ENCODE measurements around the gene EYS. TPM values are rescaled to one million over a fixed set of nuclear protein-coding genes. Genes with fewer than 3 reads are reported as not detected.

Gene EYS
- total RNA-seq, 5 donors from 2014 or later (not counting 1 experiment from before 2014, with no cell fraction given) = not detected

DNA sequence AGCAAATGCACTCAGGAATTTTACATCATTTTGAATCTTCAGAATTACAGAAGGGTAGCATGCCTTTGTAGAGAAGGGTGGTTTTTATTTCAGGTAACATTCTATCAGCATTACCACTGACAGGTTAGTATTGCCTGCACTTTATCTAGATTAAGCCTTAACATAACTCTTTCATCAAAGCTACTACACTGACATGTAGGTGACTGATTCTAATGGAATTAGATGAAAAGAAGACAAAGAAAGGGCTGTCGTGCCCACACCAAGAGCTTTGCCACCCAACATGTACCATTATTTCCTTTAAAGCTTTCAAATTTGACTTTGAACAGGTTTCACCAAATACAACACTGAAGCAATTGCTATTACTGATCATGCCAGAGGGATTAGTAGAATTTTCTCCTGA lies 551.9 kb downstream of the EYS start:
- Mint-ChIP-seq H3K27ac (no peak overlapping the region), H3K9me3 (peaks cover 13 to 19% (median 18%) of the 10 kb centered on the region in 3 donors), H3K27me3 (no peaks in the 10 kb centered on the region), H3K4me3 (no peak overlapping the region), H3K36me3 (no peaks in the 10 kb centered on the region), H3K4me1 (no peaks in the 10 kb centered on the region)
- ATAC-seq (replicated peaks in 1 of 4) = no peak
- Histone ChIP-seq H3K27me3 (replicated peaks in 1 of 2; ENCODE audit: control insufficient read depth in 2 of 2, extremely low read depth in 1 of 2, insufficient read depth in 2 of 2, low read length in 1 of 2) (no peaks in the 10 kb centered on the region), H3K4me3 (ENCODE audit: control insufficient read depth in 1 of 2, extremely low read depth in 1 of 2, low read length in 1 of 2) (no peak overlapping the region), H3K27ac (ENCODE audit: low read length) (no peak overlapping the region), H3K36me3 (ENCODE audit: control insufficient read depth in 2 of 2, extremely low read depth in 1 of 2, insufficient read depth in 1 of 2, low read length in 1 of 2) (no peaks in the 10 kb centered on the region), H3K9me3 (no peaks in the 10 kb centered on the region), H3K4me1 (ENCODE audit: control insufficient read depth in 1 of 2, extremely low read depth in 1 of 2, insufficient read depth in 2 of 2, low read length in 2 of 2) (no peaks in the 10 kb centered on the region)
- POLR2A ChIA-PET = no interaction called here
- CTCF ChIA-PET = no interaction called here
- DNase-seq = no peak
- no CpG with 5 or more reads among the region's 1 CpG for WGBS (ENCODE audit: insufficient coverage)

DNA sequence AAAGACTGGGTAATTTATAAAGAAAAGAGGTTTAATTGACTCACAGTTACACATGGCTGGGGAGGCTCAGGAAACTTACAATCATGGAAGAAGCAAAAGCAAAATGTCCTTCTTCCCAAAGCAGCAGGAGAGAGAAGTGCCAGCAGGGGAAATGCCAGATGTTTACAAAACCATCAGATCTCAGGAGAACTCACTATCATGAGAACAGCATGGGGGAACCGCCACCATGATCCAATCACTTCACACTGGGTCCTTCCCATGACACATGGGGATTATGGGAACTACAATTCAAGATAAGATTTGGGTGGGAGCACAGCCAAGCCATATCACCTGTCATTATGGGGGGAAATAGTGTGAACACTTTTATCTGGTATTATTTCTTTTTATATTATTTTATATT lies 557.2 kb downstream of the EYS start:
- no peak for DNase-seq

DNA sequence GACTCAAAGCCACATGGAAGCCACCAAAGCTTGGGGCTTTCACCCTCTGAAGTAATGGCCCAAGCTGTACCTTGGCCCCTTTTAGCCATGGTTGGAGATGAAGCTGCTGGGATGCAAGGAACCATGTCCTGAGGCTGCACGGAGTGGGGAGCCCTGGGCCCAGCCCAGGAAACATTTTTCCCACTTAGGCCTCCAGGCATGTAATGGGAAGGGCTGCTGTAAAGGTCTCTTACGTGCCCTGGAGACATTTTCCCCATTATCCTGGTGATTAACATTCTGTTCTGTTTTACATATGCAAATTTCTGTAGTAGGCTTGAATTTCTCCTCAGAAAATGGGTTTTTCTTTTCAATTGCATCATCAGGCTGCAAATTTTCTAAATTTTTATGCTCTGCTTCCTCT lies 558.2 kb downstream of the EYS start:
- no peak overlapping the region for H3K4me3 Mint-ChIP-seq
- no peak for DNase-seq
- peaks cover 4 to 25% (median 8%) of the 10 kb centered on the region in 3 donors for H3K9me3 Mint-ChIP-seq
- H3K4me1 Mint-ChIP-seq = no peaks in the 10 kb centered on the region
- H3K27me3 Mint-ChIP-seq = no peaks in the 10 kb centered on the region
- ChIA-PET CTCF (no interaction called here), POLR2A (no interaction called here)
- no CpG with 5 or more reads among the region's 2 CpGs for WGBS (ENCODE audit: insufficient coverage)
- H3K27ac ChIP-seq (ENCODE audit: low read length) = no peak overlapping the region
- H3K36me3 ChIP-seq (ENCODE audit: control insufficient read depth in 2 of 2, extremely low read depth in 1 of 2, insufficient read depth in 1 of 2, low read length in 1 of 2) = no peaks in the 10 kb centered on the region
- no peak overlapping the region for H3K27ac Mint-ChIP-seq
- H3K36me3 Mint-ChIP-seq = no peaks in the 10 kb centered on the region
- no peaks in the 10 kb centered on the region for H3K4me1 ChIP-seq (ENCODE audit: control insufficient read depth in 1 of 2, extremely low read depth in 1 of 2, insufficient read depth in 2 of 2, low read length in 2 of 2)
- no peaks in the 10 kb centered on the region for H3K9me3 ChIP-seq
- ATAC-seq (replicated peaks in 1 of 4) = no peak
- no peak overlapping the region for H3K4me3 ChIP-seq (ENCODE audit: control insufficient read depth in 1 of 2, extremely low read depth in 1 of 2, low read length in 1 of 2)
- H3K27me3 ChIP-seq (replicated peaks in 1 of 2; ENCODE audit: control insufficient read depth in 2 of 2, extremely low read depth in 1 of 2, insufficient read depth in 2 of 2, low read length in 1 of 2) = no peaks in the 10 kb centered on the region

More for the DNA sequence above, 557.2 kb downstream of the EYS start:
- no CpG with 5 or more reads among the region's 1 CpG for WGBS (ENCODE audit: insufficient coverage)
- H3K36me3 ChIP-seq (ENCODE audit: control insufficient read depth in 2 of 2, extremely low read depth in 1 of 2, insufficient read depth in 1 of 2, low read length in 1 of 2) = no peaks in the 10 kb centered on the region
- no peaks in the 10 kb centered on the region for H3K9me3 ChIP-seq
- Mint-ChIP-seq H3K9me3 (peaks cover 7 to 25% (median 10%) of the 10 kb centered on the region in 3 donors), H3K36me3 (no peaks in the 10 kb centered on the region), H3K4me1 (no peaks in the 10 kb centered on the region), H3K27me3 (no peaks in the 10 kb centered on the region), H3K27ac (no peak overlapping the region), H3K4me3 (no peak overlapping the region)
- H3K27me3 ChIP-seq (replicated peaks in 1 of 2; ENCODE audit: control insufficient read depth in 2 of 2, extremely low read depth in 1 of 2, insufficient read depth in 2 of 2, low read length in 1 of 2) = no peaks in the 10 kb centered on the region
- ChIA-PET POLR2A (no interaction called here), CTCF (no interaction called here)
- no peak for ATAC-seq (replicated peaks in 1 of 4)
- no peaks in the 10 kb centered on the region for H3K4me1 ChIP-seq (ENCODE audit: control insufficient read depth in 1 of 2, extremely low read depth in 1 of 2, insufficient read depth in 2 of 2, low read length in 2 of 2)
- no peak overlapping the region for H3K4me3 ChIP-seq (ENCODE audit: control insufficient read depth in 1 of 2, extremely low read depth in 1 of 2, low read length in 1 of 2)
- H3K27ac ChIP-seq (ENCODE audit: low read length) = no peak overlapping the region

DNA sequence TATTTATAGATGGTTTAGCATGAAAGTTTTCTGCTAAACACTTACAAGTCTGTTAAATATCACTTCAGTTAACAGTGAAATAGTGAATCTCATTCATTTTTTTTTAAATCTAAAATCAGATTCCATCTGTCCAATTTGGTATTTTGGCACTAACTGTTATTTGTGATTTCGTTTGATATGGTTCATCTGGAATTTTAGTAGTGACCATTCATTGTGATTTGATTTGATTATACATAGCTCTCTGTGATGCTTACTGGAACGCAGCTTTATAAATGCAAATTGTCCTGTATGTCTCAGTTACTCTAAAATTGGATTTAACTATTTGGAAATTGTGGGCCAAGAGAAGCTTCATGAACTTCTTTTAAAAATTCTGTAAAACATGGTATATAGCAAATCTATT lies 571.5 kb downstream of the EYS start:
- peaks cover 14 to 24% (median 19%) of the 10 kb centered on the region in 3 donors for H3K9me3 Mint-ChIP-seq
- no CpG with 5 or more reads among the region's 2 CpGs for WGBS (ENCODE audit: insufficient coverage)
- H3K27ac Mint-ChIP-seq = no peak overlapping the region
- no peak for DNase-seq
- H3K4me3 ChIP-seq (ENCODE audit: control insufficient read depth in 1 of 2, extremely low read depth in 1 of 2, low read length in 1 of 2) = no peak overlapping the region
- H3K4me3 Mint-ChIP-seq = no peak overlapping the region
- H3K27me3 ChIP-seq (replicated peaks in 1 of 2; ENCODE audit: control insufficient read depth in 2 of 2, extremely low read depth in 1 of 2, insufficient read depth in 2 of 2, low read length in 1 of 2) = no peaks in the 10 kb centered on the region
- H3K4me1 Mint-ChIP-seq = no peaks in the 10 kb centered on the region
- CTCF ChIA-PET = no interaction called here
- H3K9me3 ChIP-seq = no peaks in the 10 kb centered on the region
- POLR2A ChIA-PET = no interaction called here
- H3K27me3 Mint-ChIP-seq = no peaks in the 10 kb centered on the region
- no peaks in the 10 kb centered on the region for H3K36me3 ChIP-seq (ENCODE audit: control insufficient read depth in 2 of 2, extremely low read depth in 1 of 2, insufficient read depth in 1 of 2, low read length in 1 of 2)
- H3K27ac ChIP-seq (ENCODE audit: low read length) = no peak overlapping the region
- no peaks in the 10 kb centered on the region for H3K4me1 ChIP-seq (ENCODE audit: control insufficient read depth in 1 of 2, extremely low read depth in 1 of 2, insufficient read depth in 2 of 2, low read length in 2 of 2)
- ATAC-seq (replicated peaks in 1 of 4) = no peak
- no peaks in the 10 kb centered on the region for H3K36me3 Mint-ChIP-seq

DNA sequence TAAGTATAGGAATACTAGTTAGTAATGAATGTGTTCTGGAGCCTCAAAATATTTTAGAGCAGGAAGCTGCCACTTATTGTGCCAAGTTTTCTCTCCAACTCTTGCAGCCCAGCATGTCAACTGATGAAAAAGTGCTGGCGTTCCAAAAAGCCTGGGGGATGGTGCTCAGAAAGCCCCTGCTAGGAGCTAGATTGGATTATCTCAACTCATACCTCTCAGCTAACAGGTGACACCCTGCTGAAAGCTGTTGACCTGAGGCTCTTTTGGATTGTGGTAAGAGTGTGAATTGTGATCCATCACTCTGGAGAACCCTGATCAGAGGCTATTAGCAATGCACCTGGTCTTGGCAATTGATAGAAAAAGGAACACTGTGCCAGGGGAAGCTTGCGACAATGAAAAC lies 580.4 kb downstream of the EYS start:
- no peaks in the 10 kb centered on the region for H3K9me3 ChIP-seq
- Mint-ChIP-seq H3K4me1 (no peaks in the 10 kb centered on the region), H3K4me3 (no peak overlapping the region), H3K9me3 (peaks cover 7 to 21% (median 19%) of the 10 kb centered on the region in 3 donors), H3K27me3 (no peaks in the 10 kb centered on the region), H3K36me3 (no peaks in the 10 kb centered on the region), H3K27ac (no peak overlapping the region)
- H3K27ac ChIP-seq (ENCODE audit: low read length) = no peak overlapping the region
- no peak for ATAC-seq (replicated peaks in 1 of 4)
- ChIA-PET CTCF (no interaction called here), POLR2A (no interaction called here)
- no CpG with 5 or more reads among the region's 2 CpGs for WGBS (ENCODE audit: insufficient coverage)
- no peaks in the 10 kb centered on the region for H3K4me1 ChIP-seq (ENCODE audit: control insufficient read depth in 1 of 2, extremely low read depth in 1 of 2, insufficient read depth in 2 of 2, low read length in 2 of 2)
- no peak overlapping the region for H3K4me3 ChIP-seq (ENCODE audit: control insufficient read depth in 1 of 2, extremely low read depth in 1 of 2, low read length in 1 of 2)
- H3K27me3 ChIP-seq (replicated peaks in 1 of 2; ENCODE audit: control insufficient read depth in 2 of 2, extremely low read depth in 1 of 2, insufficient read depth in 2 of 2, low read length in 1 of 2) = no peaks in the 10 kb centered on the region
- H3K36me3 ChIP-seq (ENCODE audit: control insufficient read depth in 2 of 2, extremely low read depth in 1 of 2, insufficient read depth in 1 of 2, low read length in 1 of 2) = no peaks in the 10 kb centered on the region
- no peak for DNase-seq

DNA sequence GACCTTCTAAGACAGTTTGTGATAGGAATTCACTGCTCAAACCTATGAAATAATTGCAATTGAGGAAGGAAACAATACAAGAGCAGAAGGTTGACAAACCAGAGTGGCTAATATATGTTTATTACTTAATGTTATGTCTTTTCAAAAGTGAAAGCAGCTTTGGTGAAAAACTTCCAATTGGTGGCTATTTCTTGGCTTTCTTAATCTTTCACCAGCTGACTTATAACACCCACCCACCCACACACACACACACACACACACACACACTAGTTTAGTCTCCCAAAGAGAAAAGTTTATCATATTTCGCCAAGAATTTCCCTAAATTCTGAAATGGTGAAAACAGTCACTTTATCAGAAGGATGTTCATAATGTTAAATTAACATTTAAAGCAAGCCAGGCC lies 583.5 kb downstream of the EYS start:
- H3K4me1 Mint-ChIP-seq = no peaks in the 10 kb centered on the region
- no CpG with 5 or more reads among the region's 1 CpG for WGBS (ENCODE audit: insufficient coverage)
- H3K9me3 Mint-ChIP-seq = peaks cover 7 to 20% (median 20%) of the 10 kb centered on the region in 3 donors
- no peak overlapping the region for H3K27ac Mint-ChIP-seq
- POLR2A ChIA-PET = no interaction called here
- H3K27me3 ChIP-seq (replicated peaks in 1 of 2; ENCODE audit: control insufficient read depth in 2 of 2, extremely low read depth in 1 of 2, insufficient read depth in 2 of 2, low read length in 1 of 2) = no peaks in the 10 kb centered on the region
- DNase-seq (no peak), ATAC-seq (replicated peaks in 1 of 4) (no peak)
- H3K4me3 Mint-ChIP-seq = no peak overlapping the region
- no peaks in the 10 kb centered on the region for H3K36me3 ChIP-seq (ENCODE audit: control insufficient read depth in 2 of 2, extremely low read depth in 1 of 2, insufficient read depth in 1 of 2, low read length in 1 of 2)
- CTCF ChIA-PET = no interaction called here
- H3K27ac ChIP-seq (ENCODE audit: low read length) = no peak overlapping the region
- no peaks in the 10 kb centered on the region for H3K27me3 Mint-ChIP-seq
- H3K4me3 ChIP-seq (ENCODE audit: control insufficient read depth in 1 of 2, extremely low read depth in 1 of 2, low read length in 1 of 2) = no peak overlapping the region
- H3K36me3 Mint-ChIP-seq = no peaks in the 10 kb centered on the region
- H3K9me3 ChIP-seq = no peaks in the 10 kb centered on the region
- no peaks in the 10 kb centered on the region for H3K4me1 ChIP-seq (ENCODE audit: control insufficient read depth in 1 of 2, extremely low read depth in 1 of 2, insufficient read depth in 2 of 2, low read length in 2 of 2)

DNA sequence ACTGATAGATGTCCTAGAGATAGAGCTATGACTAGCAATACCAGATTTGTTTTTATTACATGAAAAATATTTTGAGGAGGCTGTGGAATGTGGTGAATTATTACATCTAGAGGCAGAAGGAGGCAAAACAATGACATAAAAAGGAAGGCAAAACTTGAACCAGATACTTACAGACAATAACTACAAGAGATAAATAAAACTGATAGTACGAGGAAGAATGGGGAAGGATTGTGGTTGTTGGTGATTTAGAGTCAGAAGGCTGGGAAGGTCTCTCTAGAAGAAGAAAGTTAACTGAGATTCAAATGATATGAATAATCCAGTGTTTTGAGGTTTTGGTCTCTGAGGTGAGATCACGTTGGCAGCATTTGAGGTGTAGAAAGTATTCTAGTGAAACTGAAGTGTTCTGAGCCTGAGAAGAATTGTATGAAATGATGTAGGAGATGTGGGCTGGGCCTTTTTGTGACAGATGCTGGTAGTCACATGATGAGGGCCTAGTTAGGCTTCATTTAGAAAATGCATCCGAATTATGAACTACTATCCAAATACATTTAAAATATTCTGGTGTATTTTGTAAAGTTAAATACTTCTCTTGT lies 589.1 kb downstream of the EYS start:
- peaks cover 25 to 28% (median 27%) of the 10 kb centered on the region in 3 donors for H3K9me3 Mint-ChIP-seq
- no peaks in the 10 kb centered on the region for H3K36me3 Mint-ChIP-seq
- ATAC-seq (replicated peaks in 1 of 4) = no peak
- Histone ChIP-seq H3K36me3 (ENCODE audit: control insufficient read depth in 2 of 2, extremely low read depth in 1 of 2, insufficient read depth in 1 of 2, low read length in 1 of 2) (no peaks in the 10 kb centered on the region), H3K27me3 (replicated peaks in 1 of 2; ENCODE audit: control insufficient read depth in 2 of 2, extremely low read depth in 1 of 2, insufficient read depth in 2 of 2, low read length in 1 of 2) (no peaks in the 10 kb centered on the region), H3K4me1 (ENCODE audit: control insufficient read depth in 1 of 2, extremely low read depth in 1 of 2, insufficient read depth in 2 of 2, low read length in 2 of 2) (no peaks in the 10 kb centered on the region), H3K27ac (ENCODE audit: low read length) (no peak overlapping the region), H3K4me3 (ENCODE audit: control insufficient read depth in 1 of 2, extremely low read depth in 1 of 2, low read length in 1 of 2) (no peak overlapping the region), H3K9me3 (no peaks in the 10 kb centered on the region)
- WGBS (ENCODE audit: insufficient coverage) = 25% methylated on average over 2 of the region's 3 CpGs
- POLR2A ChIA-PET = no interaction called here
- DNase-seq = no peak
- no peaks in the 10 kb centered on the region for H3K4me1 Mint-ChIP-seq
- no peak overlapping the region for H3K27ac Mint-ChIP-seq
- H3K4me3 Mint-ChIP-seq = no peak overlapping the region
- H3K27me3 Mint-ChIP-seq = no peaks in the 10 kb centered on the region
- CTCF ChIA-PET = no interaction called here
